Fibroblast of skin of right quadriceps (primary cell): ENCODE results near the gene NR3C2.
A peak's percentile ranks its signal among the peaks of the same experiment; 100 is the strongest.

Experiments
- DNase-seq: peaks from one replicate; pipeline ENCODE4 v3.0.0-alpha.2; 2013

The NR3C2 gene

DNA sequence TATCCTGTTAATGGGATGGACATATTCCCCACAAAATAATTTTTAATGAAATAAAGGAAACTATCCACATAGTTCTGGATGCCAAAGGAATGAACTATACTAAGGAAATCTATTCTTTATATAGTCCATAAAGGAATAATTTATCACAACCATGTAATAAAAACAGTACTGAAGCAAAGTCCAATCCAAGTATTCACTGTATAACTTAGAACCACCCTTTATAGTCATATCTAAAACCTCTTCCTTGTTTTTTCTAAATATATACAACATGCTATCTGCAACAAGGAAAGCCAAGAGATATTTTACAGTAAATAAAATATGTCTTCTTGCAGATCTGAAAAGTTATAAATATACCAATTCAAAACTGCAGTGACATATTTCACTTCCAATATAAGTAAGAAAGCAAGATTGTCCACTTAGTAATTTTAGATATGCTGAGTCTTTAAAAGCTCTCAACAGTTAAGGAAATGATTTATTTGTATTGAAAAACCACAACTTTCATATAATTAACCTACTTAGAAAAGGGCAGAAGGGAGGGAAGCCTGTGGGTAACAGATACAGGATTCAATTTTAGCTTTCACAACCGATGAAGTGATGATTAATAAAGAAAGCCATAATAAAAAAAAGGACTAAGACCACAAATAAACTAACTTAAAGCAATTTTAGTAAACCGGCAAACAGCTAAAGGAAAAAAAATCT is 8.0 kb downstream of the NR3C2 start:
- DNase-seq, result no peak

DNA sequence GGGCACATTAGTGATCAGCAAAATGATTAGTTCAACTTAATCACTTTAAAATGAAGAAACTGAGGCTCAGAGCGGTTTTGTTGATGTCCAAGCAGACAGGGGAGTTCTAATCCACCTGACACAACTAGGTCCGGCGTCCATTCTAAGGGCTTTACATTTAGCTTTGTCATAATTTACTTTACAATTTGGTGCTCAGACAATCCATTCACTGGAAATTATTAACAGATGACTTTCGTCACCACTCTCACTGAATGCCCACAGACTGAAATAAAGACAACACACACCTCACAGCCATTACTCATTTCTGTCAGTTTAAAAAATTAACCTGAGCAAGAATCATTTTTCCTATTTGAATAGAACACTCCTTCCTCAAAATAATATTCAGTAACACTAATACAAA is 10.8 kb downstream of the NR3C2 start:
- no peak for DNase-seq

DNA sequence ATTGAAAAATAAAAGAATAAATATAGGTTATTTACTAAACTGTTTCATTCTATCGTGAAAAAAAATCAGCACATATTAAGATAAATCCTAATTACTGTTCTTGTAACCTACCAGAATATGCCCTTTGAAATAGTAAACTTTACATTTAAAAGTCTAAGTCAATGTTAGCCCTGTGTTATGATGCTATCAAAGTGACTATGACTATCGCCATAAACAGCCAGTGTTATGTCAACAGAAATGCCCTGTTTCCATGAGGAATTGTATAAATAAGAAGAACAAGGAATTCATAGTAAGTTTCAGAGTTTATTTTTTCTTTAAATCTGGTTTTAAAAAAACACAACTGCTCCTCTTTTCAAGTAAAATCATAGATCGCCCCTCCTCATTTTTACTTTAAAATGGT is 11.4 kb downstream of the NR3C2 start:
- no peak for DNase-seq

DNA sequence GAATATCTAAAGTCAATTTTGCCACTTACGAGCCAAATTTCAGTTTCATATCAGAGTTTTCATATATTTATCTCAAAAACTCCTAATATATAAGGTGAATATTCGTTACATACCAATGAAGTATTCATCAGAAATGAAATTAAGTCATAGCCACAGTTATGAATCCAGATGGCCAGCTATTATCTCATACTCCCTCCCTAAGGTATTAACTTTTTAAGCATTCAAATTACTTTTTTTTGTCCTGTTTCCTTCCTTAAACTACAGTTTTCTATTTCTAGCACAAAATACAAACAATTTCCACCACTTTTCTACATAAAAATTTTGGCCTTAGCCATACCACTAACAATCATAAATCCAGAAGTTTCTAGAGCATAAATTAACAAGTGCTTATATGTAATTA is 13.0 kb downstream of the NR3C2 start:
- no peak for DNase-seq

DNA sequence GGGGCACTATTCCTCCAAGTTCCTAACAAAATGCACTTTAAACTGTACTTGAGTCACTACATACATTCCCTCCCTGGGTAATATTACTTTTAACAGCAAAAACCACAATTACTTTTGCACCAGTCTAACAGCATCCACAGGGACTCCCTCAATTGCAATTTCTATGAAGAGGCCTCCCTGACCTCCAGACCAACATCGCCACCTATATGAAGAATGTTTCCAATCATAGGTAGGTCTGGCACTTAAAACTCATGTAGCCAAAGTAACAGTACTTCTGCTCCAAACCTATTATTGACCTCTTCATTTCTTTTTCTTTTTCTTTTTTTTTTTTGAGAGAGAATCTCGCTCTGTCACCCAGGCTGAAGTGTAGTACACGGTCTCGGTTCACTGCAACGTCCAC is 15.6 kb downstream of the NR3C2 start:
- DNase-seq, result no peak

- DNase-seq, result no peak
Observed at GRCh38 chr4:148425327-148426110, 16.7 kb downstream of the NR3C2 start.

DNA sequence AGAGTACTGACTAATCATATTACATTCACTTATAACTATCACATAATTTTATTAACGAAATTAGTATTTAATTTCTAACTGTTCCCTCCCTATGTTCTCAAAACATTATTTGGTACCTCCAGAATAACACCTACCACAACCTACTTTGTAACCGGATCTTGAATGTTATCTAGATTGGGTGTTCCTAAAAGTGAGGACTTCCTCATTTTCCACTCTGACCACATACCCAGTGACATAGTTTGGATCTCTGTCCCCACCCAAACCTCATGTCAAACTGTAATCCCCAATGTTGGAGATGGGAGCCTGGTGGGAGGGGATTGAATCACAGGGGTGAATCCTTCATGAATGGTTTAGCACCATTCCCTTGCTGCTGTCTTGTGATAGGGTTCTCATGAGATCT is 21.8 kb downstream of the NR3C2 start:
- DNase-seq, result no peak

GRCh38 chr4:148415500-148415899 is 26.7 kb downstream of the NR3C2 start:
- DNase-seq, result no peak

DNA sequence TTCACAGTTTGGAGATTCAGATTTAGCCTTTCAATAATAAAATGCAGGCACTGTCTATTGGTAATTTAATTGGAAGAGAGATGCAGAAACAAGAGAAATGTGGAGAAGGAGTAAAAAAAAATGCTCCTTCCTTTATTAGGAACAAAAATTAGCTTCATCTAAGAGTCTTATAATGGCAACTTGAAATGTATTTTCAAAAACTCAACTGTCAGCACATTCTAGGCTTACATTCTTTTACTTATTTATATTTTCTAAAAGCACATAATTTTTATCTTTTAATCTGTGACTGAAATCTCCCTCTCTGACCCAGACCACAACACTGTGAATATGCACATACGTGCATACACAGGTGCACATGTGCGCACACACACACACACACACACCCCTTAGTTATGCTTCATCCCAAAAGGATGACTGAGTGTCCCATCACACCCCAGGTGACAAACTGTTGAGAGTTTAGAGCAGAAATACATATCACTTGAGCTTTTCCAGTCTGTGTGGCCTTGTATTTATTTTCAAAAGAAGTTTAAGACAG is 29.7 kb downstream of the NR3C2 start:
- DNase-seq, result no peak

DNA sequence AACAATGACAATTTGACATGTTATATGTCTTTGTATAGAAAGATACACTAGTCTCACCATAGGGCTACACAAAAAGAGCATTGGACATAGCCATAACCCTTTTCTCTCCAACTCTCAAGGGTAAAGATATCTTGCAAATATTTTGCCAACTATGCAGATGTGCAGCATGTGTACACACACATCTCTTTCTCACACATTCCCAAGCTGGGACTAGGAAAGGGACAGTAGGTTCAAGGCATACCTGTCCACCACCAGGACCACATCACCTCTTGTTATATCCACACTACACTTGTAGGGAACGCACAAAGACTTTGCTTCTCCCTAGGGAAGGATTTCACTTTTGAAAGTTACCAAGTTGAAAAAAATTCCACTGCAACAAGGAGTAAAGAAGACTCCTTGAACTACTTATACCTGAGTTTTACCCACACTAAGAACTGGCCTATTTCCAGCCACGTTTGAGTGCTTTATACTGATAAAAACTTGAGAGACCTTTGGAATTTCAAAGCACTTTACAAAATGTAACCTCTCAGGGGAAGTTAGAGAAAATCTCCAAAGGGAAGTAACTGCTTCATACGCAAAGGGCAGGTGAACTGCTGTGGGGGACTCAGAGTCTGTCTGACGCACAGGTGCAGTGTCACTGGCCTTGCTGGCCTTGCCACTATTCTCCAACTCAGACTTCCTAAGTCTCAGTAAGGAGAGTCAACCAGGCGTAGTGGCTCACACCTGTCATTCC is 36.9 kb downstream of the NR3C2 start:
- DNase-seq, result no peak

DNA sequence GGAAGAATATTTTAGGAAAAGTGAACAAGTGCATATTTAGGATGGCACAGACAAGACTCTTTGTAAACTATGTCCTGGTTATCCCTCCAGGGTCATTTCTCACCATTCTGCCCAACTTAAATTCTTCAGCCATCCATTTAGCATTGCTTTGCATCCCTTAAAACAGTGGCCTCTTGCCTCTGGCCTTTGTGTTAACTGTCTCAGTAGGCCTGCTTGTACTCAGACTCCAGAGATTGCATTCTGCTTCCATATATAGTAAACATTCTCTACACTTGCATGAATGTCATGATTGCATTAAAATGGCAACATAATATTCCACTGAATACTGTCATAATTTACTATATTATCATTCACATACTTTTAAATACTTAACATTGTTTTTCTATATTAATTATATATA is 43.2 kb downstream of the NR3C2 start:
- no peak for DNase-seq

- DNase-seq, result no peak
Observed at GRCh38 chr4:148397771-148398170, 44.4 kb downstream of the NR3C2 start.

- no peak for DNase-seq
Observed at GRCh38 chr4:148396986-148397673, 45.1 kb downstream of the NR3C2 start.

GRCh38 chr4:148395771-148396170 is 46.4 kb downstream of the NR3C2 start:
- DNase-seq, result no peak

GRCh38 chr4:148391056-148391455 is 51.2 kb downstream of the NR3C2 start:
- no peak for DNase-seq

DNA sequence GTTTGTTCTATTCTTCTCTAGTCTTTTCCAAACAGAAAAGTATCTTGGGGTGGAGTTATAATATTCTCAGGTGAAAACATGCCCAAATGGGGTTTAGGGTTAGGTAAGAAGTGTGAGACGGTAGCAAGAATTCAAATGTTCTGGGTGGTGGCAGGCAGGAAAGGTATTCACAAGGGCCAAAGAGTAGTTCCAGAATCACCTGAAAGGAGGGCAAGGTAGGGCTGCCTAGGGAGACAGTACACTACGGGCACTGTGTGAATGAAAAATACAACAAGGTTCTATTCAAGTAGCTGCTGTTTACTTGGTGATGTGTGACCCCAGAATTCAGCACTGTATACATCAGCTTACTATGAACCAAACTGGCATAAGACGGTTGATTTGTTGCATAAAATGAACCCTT is 51.9 kb downstream of the NR3C2 start:
- no peak for DNase-seq

- no peak for DNase-seq
Observed at GRCh38 chr4:148380291-148380690, 61.9 kb downstream of the NR3C2 start.

DNA sequence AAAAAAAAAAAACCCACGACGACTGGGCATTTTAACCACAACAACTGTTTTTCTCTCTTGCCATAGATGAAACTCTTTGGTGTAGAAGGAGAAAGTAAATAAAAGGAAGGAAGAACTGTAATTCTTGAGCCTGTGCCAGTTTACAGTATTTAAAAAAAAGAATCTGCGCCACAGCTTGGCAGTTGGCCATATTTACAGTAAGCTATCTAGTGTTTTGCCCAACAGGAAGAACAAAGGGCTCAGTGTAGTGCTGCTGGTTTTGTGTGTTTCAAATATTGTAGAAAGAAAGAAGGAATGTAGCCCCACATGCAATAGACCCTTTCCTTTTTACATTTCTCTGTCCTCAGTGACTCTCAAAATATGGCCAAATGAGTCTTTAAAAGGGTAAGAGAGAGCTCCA is 66.1 kb downstream of the NR3C2 start:
- DNase-seq, result peak; percentile 5

- DNase-seq, result no peak
Observed at GRCh38 chr4:148375584-148375983, 66.6 kb downstream of the NR3C2 start.

DNA sequence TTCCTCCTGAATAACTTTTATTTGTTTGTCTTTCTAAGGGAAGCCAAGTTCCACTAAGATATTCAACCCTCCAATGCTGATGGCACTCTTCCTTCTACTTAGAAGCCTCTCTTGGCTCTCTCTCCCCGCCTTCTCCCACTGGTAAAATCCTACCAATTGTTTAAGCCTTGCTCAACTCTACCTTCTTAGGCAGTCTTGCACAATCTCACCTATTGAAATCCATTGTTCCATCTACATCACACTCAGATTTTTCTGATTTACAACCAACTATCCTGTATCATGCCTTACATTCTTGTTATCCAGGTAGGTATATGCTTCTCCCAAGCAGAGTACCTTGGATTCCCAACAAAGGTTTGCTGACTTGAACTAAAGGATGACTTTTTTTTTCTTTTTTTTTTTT is 69.1 kb downstream of the NR3C2 start:
- DNase-seq, result no peak

DNA sequence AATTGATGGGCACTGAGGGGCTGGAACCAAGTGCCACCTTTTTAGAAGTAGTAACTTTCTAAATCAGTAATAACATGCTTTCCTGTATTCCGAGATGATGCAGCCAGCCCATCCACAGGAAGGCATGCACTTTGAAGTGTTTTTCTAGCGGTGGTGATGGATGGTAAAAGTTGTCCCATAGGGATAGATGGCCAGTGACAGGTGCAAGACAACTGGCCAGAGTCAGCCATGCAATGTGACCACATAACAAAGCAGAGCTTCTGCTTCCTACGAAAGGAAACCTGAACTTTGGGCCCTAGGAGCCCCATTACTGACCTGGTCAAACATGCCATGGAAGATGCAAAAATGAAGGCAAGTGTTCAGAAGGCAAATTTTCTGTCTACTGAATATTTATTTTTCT is 72.3 kb downstream of the NR3C2 start:
- DNase-seq, result no peak

DNA sequence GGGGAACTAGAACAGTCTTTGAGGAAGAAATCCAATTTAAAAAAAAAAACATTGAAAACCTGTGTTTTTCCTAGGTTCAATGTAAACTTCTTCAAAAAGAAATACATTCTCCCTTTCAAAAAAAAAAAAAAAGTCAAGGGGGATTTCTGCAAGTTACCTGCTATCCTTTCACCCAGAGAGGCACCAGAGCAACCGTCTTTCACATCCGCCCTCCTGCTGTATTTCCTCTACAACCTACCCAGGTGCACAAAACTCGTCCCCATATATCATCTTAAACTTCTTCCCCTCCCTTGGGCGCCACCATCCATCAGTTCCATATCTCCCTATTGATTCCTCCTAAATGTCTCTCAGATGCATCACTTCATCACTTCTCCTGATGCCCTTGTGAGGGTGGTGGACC is 74.5 kb downstream of the NR3C2 start:
- DNase-seq, result no peak

- no peak for DNase-seq
Observed at GRCh38 chr4:148366251-148366650, 76.0 kb downstream of the NR3C2 start.
